GM12878 (cell line): ENCODE results near the gene HECTD4. TPM values are rescaled to one million over a fixed set of nuclear protein-coding genes. Genes with fewer than 3 reads are reported as not detected.
A peak's percentile ranks its signal among the peaks of the same experiment; 100 is the strongest.

Experiments
- ATAC-seq: fragments of 200-7000 bp; cut with Tn5 transposase; 3 replicates; pipeline ENCODE4 v1.9.1; 2020; ENCODE audit warnings: mild to moderate bottlenecking, moderate library complexity
- BruUV-seq: library from RNA; stranded (reverse); fragments of 400-500 nt; replicated peaks from 2 replicates; lab custom pipeline; 2021; lab: Mats Ljungman, UMichigan
- CTCF ChIA-PET: fragments of 300-600 bp; sonication (Branson Sonifier 250); formaldehyde crosslinking; extraction: SDS; loops from one replicate; lab custom pipeline; 2021; ENCODE audit warnings: inconsistent platforms; lab: Yijun Ruan, JAX
- POLR2A ChIA-PET: fragments of 350-600 bp; formaldehyde crosslinking; extraction: SDS; loops from one replicate; lab custom pipeline; 2021; ENCODE audit warnings: inconsistent platforms; lab: Charles Lee
- RAD21 ChIA-PET: fragments of 300-600 bp; sonication (Branson Sonifier 250); formaldehyde crosslinking; loops from one replicate; lab custom pipeline; 2023; ENCODE audit warnings: antibody characterized with exemption; ENCODE audit not compliant: unreplicated experiment; lab: Charles Lee
- SMC1A ChIA-PET: fragments of 300-600 bp; sonication (Branson Sonifier 250); formaldehyde crosslinking; loops from one replicate; lab custom pipeline; 2023; ENCODE audit not compliant: unreplicated experiment, uncharacterized antibody; lab: Charles Lee
- DNase-seq: peaks from one replicate; pipeline ENCODE4 v3.0.0-alpha.2; 2011; ENCODE audit warnings: low read depth, low spot score
- FAIRE-seq: peaks from 3 replicates; lab custom pipeline; 2011; peaks lifted over from hg19 to GRCh38; lab: Jason Lieb, UNC
- H2AFZ ChIP-seq: 2 replicates; pipeline ENCODE4 v1.6.0; 2011; ENCODE audit warnings: low read depth, low read length, control low read depth; ENCODE audit not compliant: control insufficient read depth
- H3K27ac ChIP-seq: 2 replicates; pipeline ENCODE4 v1.5.1; 2011; ENCODE audit warnings: control low read depth; ENCODE audit not compliant: control insufficient read depth, insufficient read depth
- H3K27me3 ChIP-seq, 2 experiments: replicated peaks in 1 of 2; 2 replicates each; pipeline versions ENCODE4 v1.6.0 to v1.6.1; 2011; ENCODE audit warnings: low read length in 1 of 2; ENCODE audit not compliant: control insufficient read depth in 2 of 2, insufficient read depth in 2 of 2
- H3K36me3 ChIP-seq, 2 experiments: 2 replicates each; pipeline ENCODE4 v1.5.1; 2011; ENCODE audit warnings: low read length in 1 of 2; ENCODE audit not compliant: control insufficient read depth in 2 of 2, insufficient read depth in 2 of 2
- H3K4me1 ChIP-seq: 2 replicates; pipeline ENCODE4 v1.6.1; 2011; ENCODE audit warnings: mild to moderate bottlenecking, low read length, moderate library complexity, mixed read lengths; ENCODE audit not compliant: control insufficient read depth, insufficient read depth
- H3K4me2 ChIP-seq: 2 replicates; pipeline ENCODE4 v1.6.0; 2011; ENCODE audit warnings: control low read depth; ENCODE audit not compliant: control insufficient read depth, insufficient read depth
- H3K4me3 ChIP-seq: fragments of 200-600 bp; sonication (generic); 2 replicates; pipeline ENCODE4 v1.5.1; 2016
- H3K79me2 ChIP-seq: 2 replicates; pipeline ENCODE4 v1.6.0; 2011; ENCODE audit warnings: low read length; ENCODE audit not compliant: control insufficient read depth, insufficient read depth
- H3K9ac ChIP-seq: 2 replicates; pipeline ENCODE4 v1.8.0; 2011; ENCODE audit warnings: low read length, control low read depth, mixed read lengths; ENCODE audit not compliant: control insufficient read depth, insufficient read depth
- H3K9me3 ChIP-seq: replicated peaks from 3 replicates; pipeline ENCODE4 v1.5.1; 2011; ENCODE audit warnings: mild to moderate bottlenecking, low read length; ENCODE audit not compliant: control insufficient read depth, insufficient read depth
- H4K20me1 ChIP-seq: 2 replicates; pipeline ENCODE4 v1.6.0; 2011; ENCODE audit not compliant: control insufficient read depth, insufficient read depth
- BCL11A ChIP-seq: IDR thresholded peaks from 2 replicates; pipeline ENCODE4 v1.6.1; 2011; ENCODE audit warnings: low read depth, low read length
- CBX5 ChIP-seq: sonication (generic); IDR thresholded peaks from 2 replicates; pipeline ENCODE4 v1.6.1; 2016; ENCODE audit warnings: low read depth, moderate library complexity, mild to moderate bottlenecking, inconsistent platforms
- FOS ChIP-seq: IDR thresholded peaks from 3 replicates; pipeline ENCODE4 v1.6.1; 2011; ENCODE audit warnings: borderline replicate concordance; ENCODE audit not compliant: insufficient read length; ENCODE audit errors: extremely low read depth
- IRF3 ChIP-seq: fragments of 450-650 bp; IDR thresholded peaks from 2 replicates; pipeline ENCODE4 v1.6.1; 2014; ENCODE audit warnings: mild to moderate bottlenecking
- MXI1 ChIP-seq: fragments of 150-350 bp; IDR thresholded peaks from 2 replicates; pipeline ENCODE4 v1.6.1; 2011; ENCODE audit warnings: low read depth, mild to moderate bottlenecking, inconsistent platforms, low read length, improper control_type of control experiment
- NFYA ChIP-seq: IDR thresholded peaks from 2 replicates; pipeline ENCODE4 v1.6.1; 2011; ENCODE audit warnings: low read depth, mild to moderate bottlenecking, low read length, improper control_type of control experiment, borderline replicate concordance
- PKNOX1 ChIP-seq: fragments of 450-650 bp; IDR thresholded peaks from 2 replicates; pipeline ENCODE4 v1.6.1; 2016; ENCODE audit warnings: mild to moderate bottlenecking
- POLR2A ChIP-seq: IDR thresholded peaks from 2 replicates; pipeline ENCODE4 v1.6.1; 2011; ENCODE audit warnings: low read depth, mild to moderate bottlenecking, low read length
- RB1 ChIP-seq: fragments of 450-650 bp; formaldehyde crosslinking; IDR thresholded peaks from 2 replicates; pipeline ENCODE4 v1.6.1; 2017; ENCODE audit warnings: mild to moderate bottlenecking, borderline replicate concordance
- SIX5 ChIP-seq: IDR thresholded peaks from 2 replicates; pipeline ENCODE4 v1.6.1; 2011; ENCODE audit warnings: mild to moderate bottlenecking, low read depth, low read length, moderate library complexity; ENCODE audit not compliant: severe bottlenecking
- SPI1 ChIP-seq: IDR thresholded peaks from 2 replicates; pipeline ENCODE4 v1.6.1; 2011; ENCODE audit warnings: low read depth, mild to moderate bottlenecking, low read length, moderate library complexity, borderline replicate concordance; ENCODE audit not compliant: insufficient read depth
- ZNF384 ChIP-seq: IDR thresholded peaks from 2 replicates; pipeline ENCODE4 v1.6.1; 2012; ENCODE audit warnings: low read depth, mild to moderate bottlenecking, low read length, improper control_type of control experiment, borderline replicate concordance
- ZNF687 ChIP-seq: fragments of 450-650 bp; IDR thresholded peaks from 2 replicates; pipeline ENCODE4 v1.6.1; 2017; ENCODE audit warnings: mild to moderate bottlenecking, moderate library complexity
- whole genome bisulfite sequencing: methylation state at CpG from one replicate; pipeline ENCODE4 v1.1.6; 2016; ENCODE audit warnings: low lambda C conversion rate; ENCODE audit not compliant: insufficient replicate concordance, insufficient coverage; ENCODE audit errors: missing lambda C conversion rate; 5-methylcytosine and 5-hydroxymethylcytosine counted together
- in situ Hi-C: fragments of 300-500 bp; cut with MboI; formaldehyde crosslinking; loops from 9 replicates; pipeline ENCODE4 v1.14.3; 2018; ENCODE audit warnings: mixed read lengths
- intact Hi-C: fragments of 100-400 bp; cut with micrococcal nuclease; formaldehyde crosslinking; loops from one replicate; pipeline ENCODE4 v1.14.2; 2022; ENCODE audit not compliant: unreplicated experiment
- polyA plus RNA-seq, 11 experiments: library from polyadenylated mRNA; depleted of rRNA in 4 of 11; unstranded in 6 of 11; stranded (reverse) in 5 of 11; fragments of >200 nt; fragmentation: Nextera tagmentation in 4 of 11; fragmentation: Illumina TruSeq in 1 of 11; extraction: Ambion mirVana in 4 of 11; extraction: Trizol in 1 of 11; gene quantifications; 1 replicate in 1 of 11; 2 replicates in 10 of 11; pipeline versions ENCODE4 v1.2.1 to v1.2.3, GENCODE V29; 2011 to 2016; ENCODE audit warnings: inconsistent platforms in 2 of 11, missing spikeins in 2 of 11, low read depth in 1 of 11
- total RNA-seq, 4 experiments: library from RNA; depleted of rRNA in 3 of 4; stranded (reverse); fragments of >200 nt in 3 of 4; fragmentation: Illumina TruSeq in 1 of 4; extraction: Trizol in 1 of 4; gene quantifications; 2 replicates each; pipeline versions ENCODE4 v1.2.1 to v1.2.3, GENCODE V29; 2013 to 2021

HECTD4 gene
- total and polyA plus RNA-seq, 10 of the 15 experiments (the other 5 are each of a cell fraction or from before 2014, with no cell fraction given): 5.8 to 43.9 (median 17.9) TPM

DNA sequence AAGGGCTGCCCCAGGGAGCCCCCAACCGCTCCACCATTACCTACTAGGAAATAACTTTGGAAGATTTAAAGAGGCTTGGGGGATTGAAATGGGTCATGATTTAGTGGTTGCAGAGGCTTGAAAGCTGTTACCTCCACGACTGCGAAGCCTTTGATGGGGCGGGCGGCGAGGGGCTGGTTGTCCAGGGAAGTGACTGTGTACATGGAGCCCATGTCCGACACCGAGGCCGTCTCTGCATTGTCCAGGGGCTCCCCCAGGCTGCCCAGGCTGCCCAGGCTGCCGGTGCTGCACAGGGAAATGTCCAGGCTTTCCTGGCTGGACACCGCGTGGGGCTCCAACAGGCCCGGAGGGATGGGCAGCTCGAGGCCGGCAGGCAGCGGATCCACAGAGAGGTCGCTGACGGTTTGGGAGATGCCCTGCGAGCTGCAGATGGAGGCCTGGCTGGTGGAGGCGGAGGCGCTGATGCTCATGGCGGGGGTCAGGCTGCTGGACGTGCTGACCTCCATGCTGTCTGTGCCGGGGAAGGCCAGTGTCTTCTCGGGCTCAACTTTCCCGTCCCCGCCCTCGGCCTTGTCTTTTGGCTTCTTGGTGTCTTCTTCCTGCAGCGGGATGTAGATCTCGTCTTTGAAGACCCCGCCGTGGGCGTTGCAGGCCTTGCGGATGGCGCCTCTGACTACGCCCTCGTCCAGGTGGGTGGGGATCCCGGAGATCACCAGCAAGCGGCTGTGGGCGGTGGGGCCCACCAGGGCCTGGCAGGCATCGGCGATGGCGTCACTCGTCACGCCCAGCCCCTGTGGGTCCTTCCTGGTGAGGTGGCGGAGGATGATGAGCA lies 198.0 kb downstream of the HECTD4 start (continued):
- TF ChIP-seq FOS (no peak), NFYA (no peak), CBX5 (no peak), MXI1 (no peak), PKNOX1 (no peak)

- whole genome bisulfite sequencing: 33% methylated on average over 9 of the region's 9 CpGs
- Histone ChIP-seq H3K9ac (no peak overlapping the region), H3K4me3 (0 out of 2 replicates have a peak overlapping the region, but pooled peaks have one; percentile 1), H3K79me2 (no peaks in the 10 kb centered on the region), H4K20me1 (no peaks in the 10 kb centered on the region), H3K4me1 (peaks cover 17% of the 10 kb centered on the region), H3K36me3 (peaks cover 10 to 24% of the 10 kb centered on the region in 2 experiments; a peak in 3 of 4 replicates), H3K27me3 (no peaks in the 10 kb centered on the region), H3K4me2 (peak overlapping the region; percentile 30; the same call in 1 of the 2 replicates), H3K27ac (peak overlapping the region; percentile 73), H3K9me3 (no peaks in the 10 kb centered on the region), H2AFZ (no peak overlapping the region)
- CTCF ChIA-PET: interaction anchor here (0.8 to 2.4 kb wide), 4 partner anchors 14 to 59 kb away, joined by 3 to 8 read pairs (median 4); no protein-coding TSS in a partner anchor
- peak; percentile 86 for FAIRE-seq
- DNase-seq: peak; percentile 68
- intact Hi-C loops: loop anchor here (2.0 kb wide), 1 partner anchor 31 kb away; no protein-coding TSS in a partner anchor
- RAD21 ChIA-PET: no interaction called here
- in situ Hi-C loops: no loop called here
- POLR2A ChIA-PET: interaction anchor here (0.9 to 1.3 kb wide), 2 partner anchors 53 to 119 kb away, joined by 3 to 4 read pairs; no protein-coding TSS in a partner anchor
- ATAC-seq: peak; percentile 76
- no TSS peak for BruUV-seq
- SMC1A ChIA-PET: interaction anchor here (0.5 to 1.6 kb wide), 3 partner anchors 124 to 246 kb away, joined by 3 read pairs; no protein-coding TSS in a partner anchor
- TF ChIP-seq SIX5: no peak
- no peak for TF ChIP-seq IRF3
- TF ChIP-seq RB1: no peak
- no peak for TF ChIP-seq ZNF384
- 0 out of 2 replicates have a peak, but pooled peaks have one; percentile 14 for TF ChIP-seq SPI1
- TF ChIP-seq BCL11A: no peak
- TF ChIP-seq ZNF687: peak; percentile 25; the same call in 1 of the 2 replicates
- no peak for TF ChIP-seq POLR2A
These were observed 198.8 kb downstream of the HECTD4 start for GRCh38 chr12:112183141-112184021.
